ENCODE results near the gene TEX264.

The TEX264 gene

GRCh38 chr3:51668756-51669155, 2.3 kb upstream of the TEX264 start:
- Histone ChIP-seq H3K4me1 (ENCODE audit: control insufficient read depth, insufficient read depth, low read length) (no peaks in the 10 kb centered on the region), H3K27ac (ENCODE audit: extremely low read depth, low read depth, low read length) (no peak overlapping the region), H3K9me3 (ENCODE audit: control insufficient read depth, insufficient read depth, low read depth, low read length) (no peaks in the 10 kb centered on the region), H3K4me3 (ENCODE audit: low read depth, low read length) (no peak overlapping the region), H3K36me3 (ENCODE audit: control insufficient read depth in 2 of 2, insufficient read depth in 1 of 2, low read length in 2 of 2) (peaks cover 0 to 8% of the 10 kb centered on the region in 2 experiments; a peak in 1 of 3 replicates)
- no peak for TF ChIP-seq ZNF221 (tag by site-specific recombination; IDR thresholded peaks at IDR 0.05; ENCODE audit: borderline replicate concordance)
- TF ChIP-seq ZNF660 (tag by site-specific recombination; IDR thresholded peaks at IDR 0.05), result no peak
- TF ChIP-seq ZNF473 (tag by site-specific recombination; IDR thresholded peaks at IDR 0.05), result no peak
- TF ChIP-seq ZBTB10 (tag by site-specific recombination; IDR thresholded peaks at IDR 0.05), result no peak
- TF ChIP-seq ZNF174 (tag by site-specific recombination; IDR thresholded peaks at IDR 0.05), result no peak
- POLR2A ChIA-PET, result interaction anchor here (1.6 to 2.5 kb wide), 2 partner anchors 167 to 169 kb away, joined by 3 to 16 read pairs; partner anchors contain the start of gene DCAF1
- CTCF ChIA-PET, result interaction anchor here (0.6 to 4.2 kb wide), 14 partner anchors 10 to 542 kb away, joined by 3 to 61 read pairs (median 4); partner anchors contain the start of gene DCAF1

DNA sequence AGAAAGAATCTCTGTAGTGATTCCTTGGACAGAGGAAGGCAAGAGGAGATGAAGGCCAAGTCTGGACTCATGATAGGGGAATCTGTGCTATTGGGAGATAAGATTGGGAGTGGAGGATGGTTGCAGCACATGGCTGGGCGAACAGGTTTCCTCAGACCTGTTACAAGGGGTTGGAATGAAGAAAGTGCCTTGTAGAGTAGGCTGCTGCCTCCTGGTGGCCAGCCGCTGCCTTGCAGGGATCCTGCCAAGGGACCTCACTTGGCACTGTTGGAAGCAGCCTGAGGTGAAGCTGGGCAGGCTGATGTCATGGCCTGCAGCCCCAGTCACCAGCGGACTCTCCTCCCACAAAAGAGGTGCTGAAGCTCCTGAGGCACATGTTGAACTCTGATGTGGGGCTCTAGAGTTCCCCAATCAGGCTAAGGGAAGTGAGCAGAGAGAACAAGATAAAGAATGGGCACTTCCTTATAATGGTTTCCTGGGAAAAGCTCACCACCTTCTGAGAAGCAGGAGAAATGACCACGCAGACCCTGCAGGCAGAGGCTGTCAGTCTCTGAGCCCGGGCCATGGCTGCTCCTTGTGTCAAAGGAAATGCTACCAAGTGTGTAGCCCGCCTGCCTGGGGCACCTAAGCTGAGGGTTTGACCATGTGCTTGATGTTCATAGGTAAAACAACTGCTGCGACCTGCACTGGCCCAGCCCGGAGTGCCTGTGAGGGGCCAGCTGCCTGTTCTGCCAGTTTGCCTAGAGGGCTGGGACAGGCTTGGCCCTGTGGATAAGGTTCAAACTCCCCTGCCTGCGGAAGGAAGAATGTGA, 1.6 kb upstream of the TEX264 start:
- no peaks in the 10 kb centered on the region for H3K4me1 ChIP-seq (ENCODE audit: control insufficient read depth, insufficient read depth, low read length)
- POLR2A ChIA-PET, result interaction anchor here (1.6 to 2.5 kb wide), 2 partner anchors 167 to 170 kb away, joined by 3 to 16 read pairs; partner anchors contain the start of gene DCAF1
- TF ChIP-seq SCRT1 (tag by site-specific recombination; IDR thresholded peaks at IDR 0.05; ENCODE audit: borderline replicate concordance) (peak; percentile 98), ZNF274 (IDR thresholded peaks at IDR 0.05; ENCODE audit: low read length) (no peak), ZNF274 (tag by site-specific recombination; IDR thresholded peaks at IDR 0.05; ENCODE audit: borderline replicate concordance) (no peak), ZNF626 (tag by site-specific recombination; IDR thresholded peaks at IDR 0.05) (no peak), ZFP69B (tag by site-specific recombination; IDR thresholded peaks at IDR 0.05) (peak; percentile 15; the same call in 1 of the 2 replicates), ZNF184 (tag by site-specific recombination; IDR thresholded peaks at IDR 0.05) (peak; percentile 28; the same call in 1 of the 2 replicates), ZNF473 (tag by site-specific recombination; IDR thresholded peaks at IDR 0.05) (no peak), ZNF146 (tag by site-specific recombination; IDR thresholded peaks at IDR 0.05) (no peak), ZNF239 (tag by site-specific recombination; IDR thresholded peaks at IDR 0.05) (no peak), ZBTB21 (tag by site-specific recombination; IDR thresholded peaks at IDR 0.05) (0 out of 2 replicates have a peak, but pooled peaks have one; percentile 36), ZNF2 (tag by site-specific recombination; IDR thresholded peaks at IDR 0.05) (peak; percentile 48; the same call in 1 of the 2 replicates), ZNF654 (tag by site-specific recombination; IDR thresholded peaks at IDR 0.05; ENCODE audit: low read depth) (peak; percentile 66), ZNF544 (tag by site-specific recombination; IDR thresholded peaks at IDR 0.05) (no peak), ZNF211 (tag by site-specific recombination; IDR thresholded peaks at IDR 0.05; ENCODE audit: low read depth) (no peak), ZNF292 (tag by site-specific recombination; IDR thresholded peaks at IDR 0.05; ENCODE audit: borderline replicate concordance, low read depth) (no peak), MEIS1 (CRISPR knock-in tag; IDR thresholded peaks at IDR 0.05; ENCODE audit: borderline replicate concordance) (no peak), ZBTB1 (tag by site-specific recombination; IDR thresholded peaks at IDR 0.05) (no peak), ZBTB48 (tag by site-specific recombination; IDR thresholded peaks at IDR 0.05) (peak; percentile 95), ZSCAN30 (tag by site-specific recombination; IDR thresholded peaks at IDR 0.05) (no peak), ZNF37A (tag by site-specific recombination; IDR thresholded peaks at IDR 0.05) (no peak), PRDM1 (tag by site-specific recombination; IDR thresholded peaks at IDR 0.05) (0 out of 2 replicates have a peak, but pooled peaks have one; percentile 5)
- TF ChIP-seq, protein P1, sequence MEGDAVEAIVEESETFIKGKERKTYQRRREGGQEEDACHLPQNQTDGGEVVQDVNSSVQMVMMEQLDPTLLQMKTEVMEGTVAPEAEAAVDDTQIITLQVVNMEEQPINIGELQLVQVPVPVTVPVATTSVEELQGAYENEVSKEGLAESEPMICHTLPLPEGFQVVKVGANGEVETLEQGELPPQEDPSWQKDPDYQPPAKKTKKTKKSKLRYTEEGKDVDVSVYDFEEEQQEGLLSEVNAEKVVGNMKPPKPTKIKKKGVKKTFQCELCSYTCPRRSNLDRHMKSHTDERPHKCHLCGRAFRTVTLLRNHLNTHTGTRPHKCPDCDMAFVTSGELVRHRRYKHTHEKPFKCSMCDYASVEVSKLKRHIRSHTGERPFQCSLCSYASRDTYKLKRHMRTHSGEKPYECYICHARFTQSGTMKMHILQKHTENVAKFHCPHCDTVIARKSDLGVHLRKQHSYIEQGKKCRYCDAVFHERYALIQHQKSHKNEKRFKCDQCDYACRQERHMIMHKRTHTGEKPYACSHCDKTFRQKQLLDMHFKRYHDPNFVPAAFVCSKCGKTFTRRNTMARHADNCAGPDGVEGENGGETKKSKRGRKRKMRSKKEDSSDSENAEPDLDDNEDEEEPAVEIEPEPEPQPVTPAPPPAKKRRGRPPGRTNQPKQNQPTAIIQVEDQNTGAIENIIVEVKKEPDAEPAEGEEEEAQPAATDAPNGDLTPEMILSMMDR (tag by site-specific recombination; IDR thresholded peaks at IDR 0.05), result peak; percentile 79
- TF ChIP-seq, protein P2, sequence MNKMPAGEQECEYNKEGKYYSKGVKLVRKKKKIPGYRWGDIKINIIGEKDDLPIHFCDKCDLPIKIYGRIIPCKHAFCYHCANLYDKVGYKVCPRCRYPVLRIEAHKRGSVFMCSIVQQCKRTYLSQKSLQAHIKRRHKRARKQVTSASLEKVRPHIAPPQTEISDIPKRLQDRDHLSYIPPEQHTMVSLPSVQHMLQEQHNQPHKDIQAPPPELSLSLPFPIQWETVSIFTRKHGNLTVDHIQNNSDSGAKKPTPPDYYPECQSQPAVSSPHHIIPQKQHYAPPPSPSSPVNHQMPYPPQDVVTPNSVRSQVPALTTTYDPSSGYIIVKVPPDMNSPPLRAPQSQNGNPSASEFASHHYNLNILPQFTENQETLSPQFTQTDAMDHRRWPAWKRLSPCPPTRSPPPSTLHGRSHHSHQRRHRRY (tag by site-specific recombination; IDR thresholded peaks at IDR 0.05), result no peak
- TF ChIP-seq, protein P3, sequence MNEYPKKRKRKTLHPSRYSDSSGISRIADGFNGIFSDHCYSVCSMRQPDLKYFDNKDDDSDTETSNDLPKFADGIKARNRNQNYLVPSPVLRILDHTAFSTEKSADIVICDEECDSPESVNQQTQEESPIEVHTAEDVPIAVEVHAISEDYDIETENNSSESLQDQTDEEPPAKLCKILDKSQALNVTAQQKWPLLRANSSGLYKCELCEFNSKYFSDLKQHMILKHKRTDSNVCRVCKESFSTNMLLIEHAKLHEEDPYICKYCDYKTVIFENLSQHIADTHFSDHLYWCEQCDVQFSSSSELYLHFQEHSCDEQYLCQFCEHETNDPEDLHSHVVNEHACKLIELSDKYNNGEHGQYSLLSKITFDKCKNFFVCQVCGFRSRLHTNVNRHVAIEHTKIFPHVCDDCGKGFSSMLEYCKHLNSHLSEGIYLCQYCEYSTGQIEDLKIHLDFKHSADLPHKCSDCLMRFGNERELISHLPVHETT (tag by site-specific recombination; IDR thresholded peaks at IDR 0.05), result 0 out of 2 replicates have a peak, but pooled peaks have one; percentile 28

More for the DNA sequence above, 1.6 kb upstream of the TEX264 start:
- CTCF ChIA-PET, result interaction anchor here (0.6 to 4.2 kb wide), 25 partner anchors 10 to 543 kb away, joined by 3 to 61 read pairs (median 4); partner anchors contain the start of gene DCAF1
- Histone ChIP-seq H3K36me3 (ENCODE audit: control insufficient read depth in 2 of 2, insufficient read depth in 1 of 2, low read length in 2 of 2) (peaks cover 0 to 14% of the 10 kb centered on the region in 2 experiments; a peak in 1 of 3 replicates), H3K9me3 (ENCODE audit: control insufficient read depth, insufficient read depth, low read depth, low read length) (no peaks in the 10 kb centered on the region), H3K4me3 (ENCODE audit: low read depth, low read length) (no peak overlapping the region), H3K27ac (ENCODE audit: extremely low read depth, low read depth, low read length) (no peak overlapping the region)
